SH-SY5Y (cell line): Measurements from ENCODE around the gene LNPEP.

Experiments
- GATA2 ChIP-seq: IDR thresholded peaks from 2 replicates; pipeline ENCODE4 v1.6.1; 2011; ENCODE audit warnings: mild to moderate bottlenecking, low read depth, low read length
- GATA3 ChIP-seq: IDR thresholded peaks from 2 replicates; pipeline ENCODE4 v1.6.1; 2011; ENCODE audit warnings: low read depth, mild to moderate bottlenecking, low read length, moderate library complexity

Gene LNPEP

DNA sequence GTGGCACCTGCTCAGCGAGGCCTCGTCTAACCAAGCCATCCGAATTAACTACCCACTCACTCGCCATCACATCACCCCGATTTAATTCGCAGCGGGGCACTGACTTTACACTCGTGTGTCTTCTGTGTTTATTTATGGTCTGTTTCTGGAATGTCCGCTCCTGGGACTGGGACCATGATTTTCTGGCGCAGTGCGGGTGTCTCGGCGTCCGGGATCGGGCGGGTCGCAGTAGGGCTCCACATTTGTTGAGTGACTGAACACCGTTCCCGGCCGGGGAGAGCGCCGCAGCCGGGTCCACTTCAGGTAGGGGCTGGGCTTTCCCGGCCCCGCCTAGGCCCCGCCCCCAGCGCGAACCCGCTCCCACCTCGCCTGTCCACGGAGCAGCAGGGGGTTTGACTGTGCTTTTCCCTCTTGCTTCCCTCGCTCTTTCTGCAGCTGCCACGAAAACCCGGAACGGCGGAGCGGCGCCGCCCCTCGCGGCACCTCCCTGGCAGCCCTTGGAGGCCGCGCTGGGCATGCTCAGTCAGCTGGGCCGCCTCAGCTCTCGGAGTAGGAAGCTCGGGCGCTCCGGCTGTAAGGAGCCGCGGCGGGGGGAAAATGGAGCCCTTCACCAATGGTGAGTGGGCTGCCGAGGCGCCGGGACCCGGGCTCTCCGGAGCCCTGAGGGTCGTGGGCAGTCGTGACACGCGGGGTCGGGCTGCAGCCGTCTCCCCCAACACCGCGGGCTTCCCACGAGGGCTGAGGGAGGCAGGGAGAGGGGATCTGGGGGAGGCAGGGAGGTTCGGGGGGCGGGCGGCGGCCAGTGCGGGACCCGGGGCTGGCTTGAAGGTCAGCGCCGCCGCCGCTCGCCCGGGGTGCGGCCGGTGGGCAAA lies at the start of gene LNPEP:
Gene LNPEP (plus strand): TSS at position 522 of the 872 bp plus-strand sequence. CDS start 76 bp downstream, at position 598.
- TF ChIP-seq GATA3 (no peak), GATA2 (peak; percentile 2; the same call in 1 of the 2 replicates)

DNA sequence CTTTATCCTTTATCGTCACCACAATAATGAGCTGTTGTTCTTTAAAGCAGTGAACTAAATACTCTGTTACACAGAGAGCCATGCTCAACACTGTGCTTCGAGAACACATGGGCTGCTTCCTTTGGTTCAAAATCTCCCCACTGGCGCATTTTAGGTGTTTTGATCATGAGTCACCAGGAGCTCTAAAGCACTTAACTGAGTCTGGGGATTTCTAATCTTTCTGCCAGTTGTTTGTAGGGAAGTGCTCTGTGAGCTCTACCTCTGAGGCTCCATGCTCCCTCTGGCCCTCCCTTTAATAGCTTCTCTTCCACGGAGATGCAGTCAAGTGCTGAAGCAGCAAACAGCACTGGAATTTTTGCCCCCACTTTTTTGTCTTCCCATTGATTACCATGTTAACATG lies 42.5 kb upstream of the LNPEP start:
- TF ChIP-seq GATA2: no peak
- TF ChIP-seq GATA3: no peak

GRCh38 chr5:96896276-96896675 lies 39.6 kb upstream of the LNPEP start:
- TF ChIP-seq GATA3: no peak
- no peak for TF ChIP-seq GATA2

DNA sequence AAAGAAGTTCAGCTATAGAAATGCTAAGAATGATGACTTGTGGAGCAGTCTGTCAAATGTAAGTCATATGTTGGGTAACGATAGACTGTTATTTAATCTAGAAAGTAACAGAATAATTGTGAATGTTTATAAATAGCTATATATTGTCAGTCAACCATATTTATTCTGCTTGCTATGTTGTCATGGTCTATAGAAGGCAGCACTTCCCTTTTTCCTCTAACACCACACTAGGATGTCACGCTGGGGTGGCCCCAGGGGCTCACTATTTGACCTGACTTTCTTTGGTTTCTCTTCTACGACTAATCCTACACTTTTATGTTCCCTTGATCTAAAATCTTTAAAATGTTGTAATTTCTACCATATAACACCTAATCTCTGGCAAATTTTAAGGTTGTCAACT lies 39.1 kb upstream of the LNPEP start:
- TF ChIP-seq GATA3 (no peak), GATA2 (no peak)

DNA sequence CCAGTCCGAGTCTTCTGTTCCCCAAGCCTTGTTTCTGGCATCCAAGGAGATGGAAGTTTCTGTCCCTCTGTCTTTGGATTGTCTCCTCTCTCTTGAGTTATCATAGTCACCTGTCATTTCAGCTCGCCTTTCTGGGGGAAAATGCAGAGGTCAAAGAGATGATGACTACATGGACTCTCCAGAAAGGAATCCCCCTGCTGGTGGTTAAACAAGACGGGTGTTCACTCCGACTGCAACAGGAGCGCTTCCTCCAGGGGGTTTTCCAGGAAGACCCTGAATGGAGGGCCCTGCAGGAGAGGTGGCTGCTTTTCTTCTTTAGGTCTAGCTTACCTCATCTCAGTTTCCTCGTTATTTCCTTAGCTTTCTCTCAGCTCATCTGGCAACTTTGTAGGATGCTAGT lies 34.5 kb upstream of the LNPEP start:
- no peak for TF ChIP-seq GATA2
- no peak for TF ChIP-seq GATA3

GRCh38 chr5:96901841-96902240 lies 34.0 kb upstream of the LNPEP start:
- TF ChIP-seq GATA2 (no peak), GATA3 (no peak)

DNA sequence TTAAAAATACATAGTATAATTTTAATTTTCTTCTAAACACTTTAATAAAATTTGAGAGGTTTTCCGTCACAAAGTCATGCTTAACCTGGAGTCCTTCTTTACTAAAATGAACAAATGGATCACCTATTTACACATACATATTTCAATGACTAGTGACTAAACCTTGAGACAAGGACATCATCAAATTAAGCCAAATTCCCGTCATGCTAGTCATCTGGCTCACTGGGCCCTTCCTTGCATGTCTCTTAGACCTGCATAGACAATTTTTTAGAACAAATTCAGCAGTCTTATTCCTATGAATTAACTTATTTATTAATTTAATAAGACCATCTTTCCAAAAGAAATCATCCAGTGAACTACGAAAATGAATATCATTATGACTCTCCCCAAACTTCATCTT lies 33.0 kb upstream of the LNPEP start:
- TF ChIP-seq GATA3 (no peak), GATA2 (no peak)

GRCh38 chr5:96903300-96903699 lies 32.6 kb upstream of the LNPEP start:
- TF ChIP-seq GATA3 (no peak), GATA2 (no peak)

DNA sequence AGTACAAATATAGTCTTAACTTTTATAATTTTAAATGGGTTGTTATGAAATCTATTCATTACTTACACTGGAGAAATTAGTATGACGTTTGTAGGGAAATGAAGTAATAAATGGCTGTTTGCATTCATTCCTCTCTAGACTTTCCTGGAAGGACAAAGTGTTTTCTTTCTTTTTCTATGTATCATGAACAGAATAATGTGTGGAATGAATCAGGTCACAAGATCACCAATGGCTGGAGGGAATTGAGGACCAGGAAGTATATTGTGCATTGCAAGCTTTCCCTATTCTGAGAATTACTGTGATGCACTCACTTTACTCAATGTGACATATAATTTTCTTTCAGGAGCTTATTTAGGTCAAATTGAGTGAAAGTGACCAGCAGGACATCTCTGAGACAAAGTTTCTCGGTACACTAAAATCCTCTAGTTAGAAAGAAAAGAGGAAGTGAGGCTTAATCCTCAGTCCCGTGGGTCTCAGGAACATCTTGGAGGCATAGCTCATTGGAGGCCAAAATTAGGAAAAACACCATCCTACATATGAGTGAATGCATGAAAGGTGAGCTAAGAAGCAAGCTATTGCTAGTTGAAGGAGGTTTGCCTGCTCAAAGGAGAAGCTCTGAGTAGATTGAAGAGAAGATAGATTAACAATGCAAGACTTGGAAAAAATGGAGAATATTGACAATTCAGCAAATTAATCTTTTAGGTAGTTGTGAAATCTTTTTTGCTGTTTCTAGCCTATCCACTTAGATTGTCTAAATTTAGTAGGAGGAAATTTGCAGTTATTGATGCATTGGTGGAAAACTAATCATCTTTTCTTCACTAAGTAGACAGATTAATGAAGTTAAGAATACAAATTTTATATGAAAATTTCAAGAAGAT lies 31.6 kb upstream of the LNPEP start:
- TF ChIP-seq GATA3 (no peak), GATA2 (no peak)

GRCh38 chr5:96905864-96906263 lies 30.0 kb upstream of the LNPEP start:
- TF ChIP-seq GATA3: no peak
- TF ChIP-seq GATA2: no peak

DNA sequence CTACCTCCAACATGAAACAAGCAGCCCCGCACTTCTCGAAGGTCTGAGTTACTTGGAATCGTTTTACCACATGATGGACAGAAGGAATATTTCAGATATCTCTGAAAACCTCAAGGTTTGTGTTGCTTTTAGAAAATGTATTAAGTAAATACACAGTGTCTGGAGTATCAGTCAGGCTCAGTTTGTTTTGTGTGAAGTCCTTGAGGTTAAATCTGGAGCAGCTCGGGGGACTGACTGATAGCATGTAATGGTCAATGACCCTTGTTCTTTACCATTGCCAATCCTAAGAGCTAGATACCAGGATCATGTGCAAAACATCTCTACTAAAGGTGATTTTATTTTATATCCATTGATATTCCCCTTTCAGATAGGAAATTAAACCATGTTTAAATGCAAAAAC lies 26.9 kb upstream of the LNPEP start:
- no peak for TF ChIP-seq GATA3

DNA sequence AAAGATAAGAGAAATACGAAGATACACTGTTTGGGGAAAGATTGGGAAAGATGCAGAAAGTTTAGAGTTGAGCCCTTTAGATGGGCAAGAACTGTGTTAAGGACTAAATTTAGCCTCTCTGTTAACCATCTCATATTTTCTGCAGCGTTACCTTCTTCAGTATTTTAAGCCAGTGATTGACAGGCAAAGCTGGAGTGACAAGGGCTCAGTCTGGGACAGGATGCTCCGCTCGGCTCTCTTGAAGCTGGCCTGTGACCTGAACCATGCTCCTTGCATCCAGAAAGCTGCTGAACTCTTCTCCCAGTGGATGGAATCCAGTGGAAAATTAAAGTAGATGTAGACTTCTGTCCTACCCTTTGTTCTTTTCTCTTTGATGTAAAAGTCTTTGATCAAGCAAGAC lies 26.4 kb upstream of the LNPEP start:
- TF ChIP-seq GATA2: no peak
- no peak for TF ChIP-seq GATA3

GRCh38 chr5:96911139-96911538 lies 24.7 kb upstream of the LNPEP start:
- TF ChIP-seq GATA3 (no peak), GATA2 (no peak)

GRCh38 chr5:96913233-96913632 lies 22.6 kb upstream of the LNPEP start:
- TF ChIP-seq GATA2: no peak

DNA sequence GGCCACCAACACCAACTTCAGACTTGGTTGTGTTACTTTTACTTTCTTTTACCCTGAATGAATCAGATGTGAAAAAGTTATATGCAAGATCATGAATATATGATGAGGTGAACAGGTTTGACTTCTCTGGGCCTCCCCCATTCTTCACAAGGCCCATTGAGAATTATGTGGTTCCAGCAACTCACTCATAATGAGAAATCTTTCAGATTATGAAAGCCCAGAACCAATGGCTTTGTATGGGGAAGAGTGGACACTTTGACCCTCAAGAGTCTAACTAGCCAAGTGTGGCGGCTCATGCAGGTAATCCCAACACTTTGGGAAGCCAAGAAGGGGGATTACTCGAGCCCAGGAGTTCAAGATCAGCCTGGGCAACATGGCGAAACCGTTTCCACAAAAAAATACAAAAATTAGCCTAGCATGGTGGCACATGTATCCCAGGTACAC lies 16.1 kb upstream of the LNPEP start:
- TF ChIP-seq GATA2 (no peak), GATA3 (no peak)
